ENCODE measurements around the gene GBP7. TPM values are rescaled to one million over a fixed set of nuclear protein-coding genes. Genes with fewer than 3 reads are reported as not detected.

Gene GBP7
- total RNA-seq, 1 donor from 2014 or later = not detected

DNA sequence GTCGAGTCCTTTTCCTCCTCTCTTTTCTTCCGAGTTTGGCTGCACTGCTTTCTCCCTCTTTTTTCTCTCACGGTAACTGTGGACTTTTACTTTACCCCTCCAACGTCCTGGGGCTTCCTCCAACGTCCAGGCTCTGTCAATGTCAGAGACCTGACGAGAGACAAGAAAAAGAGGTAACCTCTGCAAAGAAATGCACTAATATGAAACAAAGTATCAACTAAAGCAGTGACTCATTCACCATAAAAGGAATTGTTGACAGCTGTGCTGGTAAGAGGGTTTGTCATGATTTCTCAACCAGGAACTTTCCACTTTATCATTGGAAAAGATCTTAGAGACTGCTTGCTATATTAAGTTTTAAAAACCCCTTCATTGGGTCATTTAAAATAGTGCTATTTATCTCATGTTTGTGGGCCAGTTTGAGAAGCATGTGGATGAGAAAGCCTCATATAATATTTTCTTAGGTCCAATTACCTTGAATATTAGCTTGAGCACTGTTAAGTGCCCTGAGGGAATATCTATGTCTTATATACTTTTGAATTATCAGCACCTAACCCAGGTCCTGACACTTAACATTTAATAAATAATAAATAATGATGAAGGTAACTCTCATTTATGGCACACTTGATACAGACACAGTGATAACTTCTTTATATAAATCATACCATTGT, 49.8 kb downstream of the GBP7 start, which contains the start of gene GBP2:
Gene GBP2 (minus strand): TSS at position 202 of the 668 bp plus-strand sequence. CDS start 4,148 bp downstream, outside the sequence.
- H3K9me3 Mint-ChIP-seq = no peaks in the 10 kb centered on the region
- TF ChIP-seq, protein P1, sequence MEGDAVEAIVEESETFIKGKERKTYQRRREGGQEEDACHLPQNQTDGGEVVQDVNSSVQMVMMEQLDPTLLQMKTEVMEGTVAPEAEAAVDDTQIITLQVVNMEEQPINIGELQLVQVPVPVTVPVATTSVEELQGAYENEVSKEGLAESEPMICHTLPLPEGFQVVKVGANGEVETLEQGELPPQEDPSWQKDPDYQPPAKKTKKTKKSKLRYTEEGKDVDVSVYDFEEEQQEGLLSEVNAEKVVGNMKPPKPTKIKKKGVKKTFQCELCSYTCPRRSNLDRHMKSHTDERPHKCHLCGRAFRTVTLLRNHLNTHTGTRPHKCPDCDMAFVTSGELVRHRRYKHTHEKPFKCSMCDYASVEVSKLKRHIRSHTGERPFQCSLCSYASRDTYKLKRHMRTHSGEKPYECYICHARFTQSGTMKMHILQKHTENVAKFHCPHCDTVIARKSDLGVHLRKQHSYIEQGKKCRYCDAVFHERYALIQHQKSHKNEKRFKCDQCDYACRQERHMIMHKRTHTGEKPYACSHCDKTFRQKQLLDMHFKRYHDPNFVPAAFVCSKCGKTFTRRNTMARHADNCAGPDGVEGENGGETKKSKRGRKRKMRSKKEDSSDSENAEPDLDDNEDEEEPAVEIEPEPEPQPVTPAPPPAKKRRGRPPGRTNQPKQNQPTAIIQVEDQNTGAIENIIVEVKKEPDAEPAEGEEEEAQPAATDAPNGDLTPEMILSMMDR (IDR thresholded peaks at IDR 0.05; ENCODE audit: unreplicated experiment) = no peak
- peak within 1 kb of the TSS; percentile 94 for H3K27ac Mint-ChIP-seq
- H3K27me3 Mint-ChIP-seq (ENCODE audit: low read depth) = no peaks in the 10 kb centered on the region
- peaks cover 21% of the 10 kb centered on the region for H3K4me1 Mint-ChIP-seq
- H3K36me3 Mint-ChIP-seq = no peaks in the 10 kb centered on the region
- DNase-seq (ENCODE audit: low spot score in 2 of 2, unreplicated experiment in 2 of 2) = no peak
- H3K4me3 Mint-ChIP-seq = peak within 1 kb of the TSS; percentile 56

GRCh38 chr1:89125240-89125912, 50.4 kb downstream of the GBP7 start:
- no peaks in the 10 kb centered on the region for H3K36me3 Mint-ChIP-seq
- peak overlapping the region; percentile 56 for H3K4me3 Mint-ChIP-seq
- no peaks in the 10 kb centered on the region for H3K9me3 Mint-ChIP-seq
- DNase-seq (ENCODE audit: low spot score in 2 of 2, unreplicated experiment in 2 of 2) = no peak
- TF ChIP-seq, protein P1 (IDR thresholded peaks at IDR 0.05; ENCODE audit: unreplicated experiment) = no peak
- peak overlapping the region; percentile 94 for H3K27ac Mint-ChIP-seq
- H3K4me1 Mint-ChIP-seq = peaks cover 20% of the 10 kb centered on the region
- no peaks in the 10 kb centered on the region for H3K27me3 Mint-ChIP-seq (ENCODE audit: low read depth)

DNA sequence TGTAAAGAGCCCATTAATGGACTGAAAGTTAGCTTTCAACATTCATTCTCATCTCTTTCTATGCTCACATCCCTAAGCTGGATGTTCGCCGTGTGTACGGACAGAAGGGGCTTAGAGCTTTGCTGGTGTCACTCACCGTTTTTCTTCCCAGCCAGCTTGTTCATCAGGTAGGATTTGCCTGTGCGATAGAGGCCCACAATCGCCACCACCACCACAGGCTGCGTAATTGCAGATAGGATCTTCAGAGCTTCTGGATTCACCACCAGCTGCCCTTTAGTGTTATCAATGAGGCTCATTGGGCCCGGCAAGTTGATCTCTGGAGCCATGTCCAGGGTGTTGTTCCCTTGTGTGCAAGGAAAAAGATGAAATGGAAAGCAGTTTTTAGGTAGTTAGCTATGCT, 54.2 kb downstream of the GBP7 start:
- no peak overlapping the region for H3K27ac Mint-ChIP-seq
- H3K36me3 Mint-ChIP-seq = no peaks in the 10 kb centered on the region
- H3K4me1 Mint-ChIP-seq = peaks cover 12% of the 10 kb centered on the region

GRCh38 chr1:89114662-89115061, 61.1 kb downstream of the GBP7 start:
- no peak overlapping the region for H3K4me3 Mint-ChIP-seq
- no peaks in the 10 kb centered on the region for H3K4me1 Mint-ChIP-seq
- no peak overlapping the region for H3K27ac Mint-ChIP-seq
- TF ChIP-seq, protein P1 (IDR thresholded peaks at IDR 0.05; ENCODE audit: unreplicated experiment) = no peak
- DNase-seq (ENCODE audit: low spot score in 2 of 2, unreplicated experiment in 2 of 2) = no peak
- peaks cover 6% of the 10 kb centered on the region for H3K9me3 Mint-ChIP-seq
- H3K36me3 Mint-ChIP-seq = no peaks in the 10 kb centered on the region
- H3K27me3 Mint-ChIP-seq (ENCODE audit: low read depth) = peaks cover 6% of the 10 kb centered on the region

More for the DNA sequence above, 54.2 kb downstream of the GBP7 start:
- no peaks in the 10 kb centered on the region for H3K9me3 Mint-ChIP-seq
- H3K4me3 Mint-ChIP-seq = no peak overlapping the region
- DNase-seq (ENCODE audit: low spot score in 2 of 2, unreplicated experiment in 2 of 2) = no peak
- TF ChIP-seq, protein P1 (IDR thresholded peaks at IDR 0.05; ENCODE audit: unreplicated experiment) = no peak
- no peaks in the 10 kb centered on the region for H3K27me3 Mint-ChIP-seq (ENCODE audit: low read depth)

DNA sequence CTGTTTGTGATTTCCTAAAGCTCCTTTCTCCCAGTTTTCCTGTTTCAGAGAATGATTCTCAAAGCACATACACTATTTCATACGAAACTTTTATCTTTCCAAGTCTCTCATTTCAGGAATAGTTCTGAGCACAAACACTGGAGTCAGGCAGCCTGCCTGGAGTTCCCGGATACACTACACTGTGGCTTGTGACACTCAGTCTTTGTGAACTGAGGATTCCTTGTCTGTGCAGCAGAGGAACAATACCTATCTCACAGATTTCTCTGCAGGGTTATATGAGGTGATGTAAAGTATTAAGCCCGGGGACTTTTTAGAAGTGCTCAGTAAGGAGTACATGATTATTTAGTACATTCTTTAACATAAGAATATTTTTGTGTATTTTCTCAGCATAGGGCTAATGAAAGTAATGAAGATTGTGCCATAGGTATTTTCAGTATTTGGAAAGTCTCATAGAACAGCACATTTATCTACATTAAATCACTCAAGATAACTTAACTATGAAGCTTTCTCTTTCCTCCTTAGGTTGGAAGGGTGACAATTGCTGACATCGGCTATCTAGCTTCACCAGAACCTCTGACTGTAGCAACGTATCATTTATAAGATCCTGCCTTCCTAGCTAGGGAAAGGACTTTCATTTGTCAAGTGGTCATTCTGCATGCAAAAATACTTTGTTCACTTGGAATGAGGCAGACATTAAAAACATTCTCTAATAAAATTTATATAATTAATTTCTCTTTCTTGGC, 62.8 kb downstream of the GBP7 start:
- Mint-ChIP-seq H3K4me3 (no peak overlapping the region), H3K36me3 (no peaks in the 10 kb centered on the region)

More for the DNA sequence above, 62.8 kb downstream of the GBP7 start:
- H3K27me3 Mint-ChIP-seq (ENCODE audit: low read depth) = peaks cover 6% of the 10 kb centered on the region
- H3K9me3 Mint-ChIP-seq = peaks cover 6% of the 10 kb centered on the region
- H3K4me1 Mint-ChIP-seq = no peaks in the 10 kb centered on the region
- TF ChIP-seq, protein P1 (IDR thresholded peaks at IDR 0.05; ENCODE audit: unreplicated experiment) = no peak
- H3K27ac Mint-ChIP-seq = peak overlapping the region; percentile 47
- no peak for DNase-seq (ENCODE audit: low spot score in 2 of 2, unreplicated experiment in 2 of 2)
